Measurements from ENCODE around the gene TMEM106B. TPM values are rescaled to one million over a fixed set of nuclear protein-coding genes. Genes with fewer than 3 reads are reported as not detected.

TMEM106B gene
- total RNA-seq, 1 experiment from 2014 or later = 33.1 TPM

GRCh38 chr7:12267542-12267941 lies 56.4 kb downstream of the TMEM106B start:
- H3K27me3 ChIP-seq (ENCODE audit: insufficient read depth, low read length) = no peaks in the 10 kb centered on the region
- H4K20me1 ChIP-seq (ENCODE audit: insufficient read depth) = no peaks in the 10 kb centered on the region
- no peaks in the 10 kb centered on the region for H3K9me3 ChIP-seq (ENCODE audit: control insufficient read depth in 1 of 2, insufficient read depth in 1 of 2, low read depth in 1 of 2, low read length in 2 of 2)
- H3K79me2 ChIP-seq (ENCODE audit: insufficient read depth, low read length) = no peaks in the 10 kb centered on the region
- no peaks in the 10 kb centered on the region for H3K4me1 ChIP-seq (ENCODE audit: control insufficient read depth in 1 of 2, insufficient read depth in 2 of 2, low read length in 2 of 2)
- no peaks in the 10 kb centered on the region for H3K9me2 ChIP-seq (ENCODE audit: insufficient read depth)
- ChIA-PET CTCF (no interaction called here), RAD21 (ENCODE audit: low non-redundant PET in 1 of 2, low total read pairs in 2 of 2, uncharacterized antibody in 2 of 2, unreplicated experiment in 2 of 2) (no interaction called here), POLR2A (no interaction called here)
- ATAC-seq (no peak), DNase-seq (ENCODE audit: low read depth, low spot score) (no peak)
- intact Hi-C loops (cut with micrococcal nuclease) = no loop called here
- no peak overlapping the region for H3K27ac ChIP-seq (ENCODE audit: low read depth, low read length)
- no peak for TF ChIP-seq CBX3 (IDR thresholded peaks at IDR 0.05; ENCODE audit: low read depth)
- no peak for TF ChIP-seq ELF1 (IDR thresholded peaks at IDR 0.05; ENCODE audit: borderline replicate concordance, low read depth)
- no peak for TF ChIP-seq ZFX (IDR thresholded peaks at IDR 0.05)
- no peak for TF ChIP-seq CEBPB (IDR thresholded peaks at IDR 0.05; ENCODE audit: low read depth)
- no peak for TF ChIP-seq REST (IDR thresholded peaks at IDR 0.05; ENCODE audit: low read depth)
- TF ChIP-seq ZBTB33 (IDR thresholded peaks at IDR 0.05; ENCODE audit: extremely low read depth, insufficient replicate concordance, low read length) = no peak
- no peak for TF ChIP-seq JUND (IDR thresholded peaks at IDR 0.05)
- no peak for TF ChIP-seq RAD21 (IDR thresholded peaks at IDR 0.05; ENCODE audit: low read depth)
- no peak for TF ChIP-seq TCF7L2 (IDR thresholded peaks at IDR 0.05; ENCODE audit: borderline replicate concordance, extremely low read depth, insufficient read depth, insufficient read length)
- TF ChIP-seq ATF3 (IDR thresholded peaks at IDR 0.05) = no peak
- TF ChIP-seq EGR1 (IDR thresholded peaks at IDR 0.05; ENCODE audit: low read depth) = no peak
- TF ChIP-seq EZH2phosphoT487 (IDR thresholded peaks at IDR 0.05; ENCODE audit: borderline replicate concordance) = no peak
- TF ChIP-seq FOSL1 (IDR thresholded peaks at IDR 0.05; ENCODE audit: low read depth) = no peak
- TF ChIP-seq SIN3A (IDR thresholded peaks at IDR 0.05; ENCODE audit: low read depth) = no peak
- TF ChIP-seq SP1 (IDR thresholded peaks at IDR 0.05; ENCODE audit: low read depth) = no peak
- TF ChIP-seq POLR2AphosphoS5 (IDR thresholded peaks at IDR 0.05; ENCODE audit: low read depth, low read length) = no peak
- no peak for TF ChIP-seq YY1 (IDR thresholded peaks at IDR 0.05; ENCODE audit: extremely low read depth, insufficient replicate concordance, low read depth, low read length)
- no TSS peak for BruUV-seq (replicated peaks)
- no peak overlapping the region for H2AFZ ChIP-seq (ENCODE audit: low read depth, low read length, poor library complexity, severe bottlenecking)
- H3K4me2 ChIP-seq (ENCODE audit: low read length) = no peak overlapping the region
- H3K36me3 ChIP-seq (ENCODE audit: control insufficient read depth in 1 of 2, insufficient read depth in 2 of 2, low read length in 2 of 2) = no peaks in the 10 kb centered on the region
- no peak overlapping the region for H3K4me3 ChIP-seq (replicated peaks in 1 of 2; ENCODE audit: low read depth in 1 of 2, low read length in 2 of 2)
- no peak overlapping the region for H3K9ac ChIP-seq (ENCODE audit: low read length)

Data from HCT116 (cell line).